Measurements from ENCODE around the gene NISCH.
"Not testable (repeated sequence)": the region's sequence is repeated elsewhere in the genome, so short reads cannot be mapped to it uniquely, and the experiment has no call there.

The NISCH gene

DNA sequence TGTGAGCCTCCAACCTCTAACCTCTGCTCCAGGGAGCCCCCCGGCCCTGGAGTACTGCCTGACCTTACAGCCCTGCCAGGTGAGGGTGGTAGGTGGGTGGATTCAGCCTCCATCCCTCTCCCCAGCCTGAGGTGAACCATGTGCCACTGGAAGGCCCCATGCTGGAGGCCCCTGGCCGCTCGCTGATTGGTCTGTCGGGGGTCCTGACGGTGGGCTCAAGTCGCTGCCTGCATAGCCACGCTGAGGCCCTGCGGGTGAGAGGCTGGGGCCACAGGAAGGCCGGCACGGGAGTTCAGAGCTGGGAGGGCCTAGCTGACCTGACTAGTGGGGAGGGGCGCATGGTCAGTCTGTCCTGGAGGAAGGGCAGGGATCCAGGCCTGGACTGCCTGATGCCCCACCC lies 59.2 kb downstream of the NISCH start:
- no peak for DNase-seq (ENCODE audit: low spot score)

DNA sequence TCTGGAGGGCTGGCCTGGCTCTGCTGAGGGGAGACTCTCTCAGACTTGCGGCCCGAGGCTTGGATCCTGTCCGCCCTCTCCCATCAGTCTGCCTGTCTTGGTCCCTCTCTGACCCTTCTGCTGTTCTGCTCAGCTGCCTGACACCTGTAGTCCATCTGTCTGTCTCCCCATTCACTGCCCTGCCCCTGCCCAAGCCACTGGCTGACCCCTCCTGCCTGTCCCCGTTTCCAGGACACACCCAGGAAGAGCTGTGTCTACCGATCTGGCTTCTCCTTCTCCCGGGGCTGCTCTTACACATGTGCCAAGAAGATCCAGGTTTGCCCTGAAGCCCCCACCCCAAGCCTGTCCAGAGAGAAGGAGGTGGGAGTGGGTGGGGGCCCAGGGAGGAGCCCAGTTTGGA lies 59.8 kb downstream of the NISCH start:
- DNase-seq (ENCODE audit: low spot score), result no peak

DNA sequence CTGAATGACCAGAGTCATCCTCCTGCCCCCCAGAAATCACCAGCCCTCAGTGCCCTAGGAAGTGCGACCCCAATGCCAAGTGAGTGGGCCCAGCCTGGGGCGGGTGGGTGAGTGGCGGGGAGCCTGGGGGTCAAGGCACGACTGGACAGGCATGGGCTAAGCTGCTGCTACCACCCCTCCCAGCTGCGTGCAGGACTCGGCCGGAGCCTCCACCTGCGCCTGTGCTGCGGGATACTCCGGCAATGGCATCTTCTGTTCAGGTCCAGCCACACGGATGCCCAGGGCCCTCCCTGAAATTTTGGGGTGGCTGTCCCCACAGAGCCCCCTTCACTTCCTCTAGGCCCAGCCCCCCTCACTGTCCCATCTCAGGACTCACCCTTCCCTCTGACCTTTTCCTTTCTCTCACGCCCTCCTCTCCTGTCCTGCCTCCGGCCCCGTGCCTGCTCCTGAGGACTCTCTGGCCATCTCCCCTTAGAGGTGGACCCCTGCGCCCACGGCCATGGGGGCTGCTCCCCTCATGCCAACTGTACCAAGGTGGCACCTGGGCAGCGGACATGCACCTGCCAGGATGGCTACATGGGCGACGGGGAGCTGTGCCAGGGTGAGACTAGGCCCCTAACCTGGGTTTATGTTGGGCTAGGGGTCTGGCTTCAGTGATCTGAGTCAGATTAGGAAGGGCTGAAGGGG lies 61.2 kb downstream of the NISCH start:
- DNase-seq (ENCODE audit: low spot score), result no peak

DNA sequence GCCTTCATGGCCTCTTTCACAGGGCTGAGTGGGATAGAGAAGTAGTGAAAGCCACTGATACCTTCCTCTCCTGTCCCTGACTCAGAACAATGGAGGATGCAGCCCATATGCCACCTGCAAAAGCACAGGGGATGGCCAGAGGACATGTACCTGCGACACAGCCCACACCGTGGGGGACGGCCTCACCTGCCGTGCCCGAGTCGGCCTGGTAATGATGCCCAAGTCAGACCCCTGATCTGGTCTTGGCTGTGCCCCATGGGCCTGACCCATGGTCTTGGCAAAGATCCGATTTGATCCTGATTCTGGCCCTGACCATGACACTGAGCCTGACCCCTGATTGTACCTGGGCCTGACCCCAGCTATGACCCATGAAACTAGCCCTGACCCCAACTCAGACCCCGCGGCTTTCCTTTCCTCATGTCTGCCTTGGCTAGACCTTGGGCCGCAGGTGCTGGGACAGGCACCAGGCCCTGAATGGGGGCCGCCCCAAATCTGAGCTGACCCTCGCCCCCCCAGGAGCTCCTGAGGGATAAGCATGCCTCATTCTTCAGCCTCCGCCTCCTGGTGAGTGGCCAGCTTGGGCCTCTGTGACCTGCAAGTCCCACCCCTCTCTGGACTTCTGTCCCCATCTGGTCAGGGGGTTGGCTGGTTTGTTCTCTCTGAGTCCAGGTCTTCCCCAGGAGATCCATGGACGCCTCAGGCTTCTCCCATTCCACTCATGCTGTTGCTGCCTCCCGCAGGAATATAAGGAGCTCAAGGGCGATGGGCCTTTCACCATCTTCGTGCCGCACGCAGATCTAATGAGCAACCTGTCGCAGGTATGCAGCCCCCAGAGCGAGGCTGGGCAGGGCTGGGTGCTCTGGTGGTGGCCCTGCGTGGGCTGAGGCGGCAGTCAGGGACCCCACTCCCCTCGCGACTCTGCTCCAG lies 62.7 kb downstream of the NISCH start:
- DNase-seq (ENCODE audit: low spot score), result no peak

DNA sequence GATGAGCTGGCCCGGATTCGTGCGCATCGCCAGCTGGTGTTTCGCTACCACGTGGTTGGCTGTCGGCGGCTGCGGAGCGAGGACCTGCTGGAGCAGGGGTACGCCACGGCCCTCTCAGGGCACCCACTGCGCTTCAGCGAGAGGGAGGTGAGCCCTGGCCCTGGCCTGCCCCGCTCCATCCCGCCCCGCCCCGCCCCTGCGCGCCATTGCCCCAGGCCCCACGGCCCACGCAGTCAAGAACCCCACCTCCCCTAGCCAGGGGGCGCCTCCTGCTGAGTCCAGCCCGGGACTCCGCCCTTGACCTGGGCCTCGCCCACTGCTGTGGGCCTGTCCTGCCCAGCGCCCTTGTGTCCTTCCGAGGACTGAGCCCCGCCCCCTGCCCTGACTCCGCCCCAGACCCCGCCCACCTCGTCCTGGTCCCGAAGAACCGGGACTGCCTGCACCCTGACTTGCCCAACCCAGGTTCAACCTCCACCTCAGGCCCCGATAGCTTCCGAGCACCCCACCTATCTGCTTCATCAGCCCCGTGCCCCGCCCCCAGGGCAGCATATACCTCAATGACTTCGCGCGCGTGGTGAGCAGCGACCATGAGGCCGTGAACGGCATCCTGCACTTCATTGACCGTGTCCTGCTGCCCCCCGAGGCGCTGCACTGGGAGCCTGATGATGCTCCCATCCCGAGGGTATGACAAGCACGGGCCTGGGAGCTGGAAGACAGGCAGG lies 63.5 kb downstream of the NISCH start:
- no peak for DNase-seq (ENCODE audit: low spot score)

DNA sequence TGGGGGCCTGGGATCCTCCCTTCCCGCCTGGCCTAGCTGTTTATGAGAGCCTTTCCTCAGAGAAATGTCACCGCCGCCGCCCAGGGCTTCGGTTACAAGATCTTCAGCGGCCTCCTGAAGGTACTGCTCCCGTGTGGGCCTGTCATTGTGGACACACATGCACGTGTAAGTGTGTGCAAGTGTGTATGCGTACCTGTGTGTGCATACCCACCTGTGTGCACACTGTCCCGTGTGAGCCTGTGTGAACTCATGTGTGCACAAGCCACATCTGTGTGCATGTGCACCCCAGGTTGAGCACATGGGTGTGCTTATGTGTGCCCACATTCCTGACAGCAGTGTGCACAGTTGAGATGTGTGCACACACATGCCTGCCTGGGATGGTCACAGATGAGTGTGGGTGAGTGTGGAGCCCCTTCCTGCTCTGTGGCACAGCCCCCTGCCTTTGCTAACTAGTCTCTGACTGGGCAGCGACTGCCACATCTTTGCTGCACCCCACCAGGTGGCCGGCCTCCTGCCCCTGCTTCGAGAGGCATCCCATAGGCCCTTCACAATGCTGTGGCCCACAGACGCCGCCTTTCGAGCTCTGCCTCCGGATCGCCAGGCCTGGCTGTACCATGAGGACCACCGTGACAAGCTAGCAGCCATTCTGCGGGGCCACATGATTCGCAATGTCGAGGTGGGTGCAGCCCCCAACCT lies 64.2 kb downstream of the NISCH start:
- no peak for DNase-seq (ENCODE audit: low spot score)

DNA sequence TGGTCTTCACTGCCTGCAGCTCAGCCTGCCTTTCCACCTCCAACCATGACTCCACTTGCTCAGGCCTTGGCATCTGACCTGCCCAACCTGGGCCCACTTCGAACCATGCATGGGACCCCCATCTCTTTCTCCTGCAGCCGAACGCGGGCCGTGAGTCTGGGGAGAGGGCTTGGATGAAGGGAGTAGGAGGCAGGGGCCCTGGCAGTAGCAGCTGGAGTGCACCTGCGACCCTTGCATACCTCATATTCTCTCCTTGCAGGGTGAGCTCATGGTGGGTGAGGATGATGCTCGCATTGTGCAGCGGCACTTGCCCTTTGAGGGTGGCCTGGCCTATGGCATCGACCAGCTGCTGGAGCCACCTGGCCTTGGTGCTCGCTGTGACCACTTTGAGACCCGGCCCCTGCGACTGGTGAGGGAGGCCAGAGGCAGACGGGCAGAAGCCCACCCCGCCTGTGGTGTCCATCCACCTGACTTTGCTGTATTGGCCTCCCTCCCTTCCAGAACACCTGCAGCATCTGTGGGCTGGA lies 64.8 kb downstream of the NISCH start:
- no peak for DNase-seq (ENCODE audit: low spot score)

DNA sequence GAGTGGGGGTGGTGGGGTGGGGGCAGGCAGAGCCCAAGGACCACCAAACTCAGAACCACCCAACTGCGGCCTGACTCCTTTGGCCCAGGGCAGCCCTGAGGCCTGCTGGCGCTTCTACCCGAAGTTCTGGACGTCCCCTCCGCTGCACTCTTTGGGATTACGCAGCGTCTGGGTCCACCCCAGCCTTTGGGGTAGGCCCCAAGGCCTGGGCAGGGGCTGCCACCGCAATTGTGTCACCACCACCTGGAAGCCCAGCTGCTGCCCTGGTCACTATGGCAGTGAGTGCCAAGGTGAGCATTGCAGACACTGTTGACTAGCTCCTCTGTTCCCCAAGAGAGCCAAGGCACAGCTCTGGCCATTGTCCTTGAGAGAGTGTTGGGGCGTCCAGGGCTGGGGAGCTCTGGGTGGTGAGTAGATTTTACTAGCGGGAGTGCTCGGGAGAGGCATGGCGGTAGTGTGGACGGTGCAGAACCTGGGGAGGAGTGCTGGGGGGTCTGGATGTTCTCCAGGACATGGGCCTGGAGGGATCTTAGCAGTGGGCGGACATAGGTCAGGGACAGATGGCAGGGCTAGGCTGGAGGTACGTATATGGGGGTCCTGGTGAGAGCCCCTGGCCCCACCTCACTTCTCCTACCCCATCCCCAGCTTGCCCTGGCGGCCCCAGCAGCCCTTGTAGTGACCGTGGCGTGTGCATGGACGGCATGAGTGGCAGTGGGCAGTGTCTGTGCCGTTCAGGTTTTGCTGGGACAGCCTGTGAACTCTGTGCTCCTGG lies 65.5 kb downstream of the NISCH start:
- no peak for DNase-seq (ENCODE audit: low spot score)

DNA sequence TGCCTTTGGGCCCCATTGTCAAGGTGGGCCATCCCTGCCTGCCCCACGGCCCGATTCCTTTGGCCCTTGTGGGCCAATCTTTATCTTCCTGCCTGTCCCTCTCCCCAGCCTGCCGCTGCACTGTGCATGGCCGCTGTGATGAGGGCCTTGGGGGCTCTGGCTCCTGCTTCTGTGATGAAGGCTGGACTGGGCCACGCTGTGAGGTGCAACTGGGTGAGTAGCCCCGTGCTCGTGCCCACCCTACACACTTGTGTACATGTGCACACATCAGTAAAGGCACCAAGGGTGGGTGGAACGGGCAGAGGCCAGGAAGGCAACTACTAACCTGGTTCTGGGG lies 66.1 kb downstream of the NISCH start:
- no peak for DNase-seq (ENCODE audit: low spot score)

DNA sequence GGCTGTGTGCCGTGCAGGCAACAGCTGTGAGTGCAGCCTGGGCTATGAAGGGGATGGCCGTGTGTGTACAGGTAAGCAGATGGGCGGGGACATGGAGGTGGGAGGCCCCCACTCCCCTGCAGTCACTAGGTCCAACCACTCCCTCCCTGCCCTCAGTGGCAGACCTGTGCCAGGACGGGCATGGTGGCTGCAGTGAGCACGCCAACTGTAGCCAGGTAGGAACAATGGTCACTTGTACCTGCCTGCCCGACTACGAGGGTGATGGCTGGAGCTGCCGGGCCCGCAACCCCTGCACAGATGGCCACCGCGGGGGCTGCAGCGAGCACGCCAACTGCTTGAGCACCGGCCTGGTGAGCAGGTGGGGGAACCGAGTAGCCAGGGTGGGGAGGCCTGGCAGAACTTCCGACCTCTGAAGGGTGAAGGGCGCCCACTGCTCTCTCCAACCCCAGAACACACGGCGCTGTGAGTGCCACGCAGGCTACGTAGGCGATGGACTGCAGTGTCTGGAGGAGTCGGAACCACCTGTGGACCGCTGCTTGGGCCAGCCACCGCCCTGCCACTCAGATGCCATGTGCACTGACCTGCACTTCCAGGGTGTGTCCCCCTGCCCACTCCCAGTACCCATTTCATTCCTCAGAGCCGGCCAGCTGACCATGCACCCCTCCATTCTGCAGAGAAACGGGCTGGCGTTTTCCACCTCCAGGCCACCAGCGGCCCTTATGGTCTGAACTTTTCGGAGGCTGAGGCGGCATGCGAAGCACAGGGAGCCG lies 66.7 kb downstream of the NISCH start:
- DNase-seq (ENCODE audit: low spot score), result no peak

DNA sequence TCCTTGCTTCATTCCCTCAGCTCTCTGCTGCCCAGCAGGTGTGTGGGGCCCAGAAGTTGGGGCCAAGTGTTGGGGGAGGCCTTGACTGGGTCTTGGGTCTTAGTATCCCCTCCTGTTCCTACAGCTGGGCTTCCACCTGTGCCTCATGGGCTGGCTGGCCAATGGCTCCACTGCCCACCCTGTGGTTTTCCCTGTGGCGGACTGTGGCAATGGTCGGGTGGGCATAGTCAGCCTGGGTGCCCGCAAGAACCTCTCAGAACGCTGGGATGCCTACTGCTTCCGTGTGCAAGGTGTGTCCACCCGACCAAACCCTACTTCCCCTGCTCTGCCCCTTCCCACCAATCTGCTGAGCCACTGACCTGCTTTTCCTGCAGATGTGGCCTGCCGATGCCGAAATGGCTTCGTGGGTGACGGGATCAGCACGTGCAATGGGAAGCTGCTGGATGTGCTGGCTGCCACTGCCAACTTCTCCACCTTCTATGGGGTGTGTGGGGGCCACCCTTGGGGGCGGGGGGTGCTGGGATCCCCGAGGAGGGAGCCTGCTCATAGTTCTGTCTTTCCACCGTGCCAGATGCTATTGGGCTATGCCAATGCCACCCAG lies 67.3 kb downstream of the NISCH start:
- DNase-seq (ENCODE audit: low spot score), result no peak

DNA sequence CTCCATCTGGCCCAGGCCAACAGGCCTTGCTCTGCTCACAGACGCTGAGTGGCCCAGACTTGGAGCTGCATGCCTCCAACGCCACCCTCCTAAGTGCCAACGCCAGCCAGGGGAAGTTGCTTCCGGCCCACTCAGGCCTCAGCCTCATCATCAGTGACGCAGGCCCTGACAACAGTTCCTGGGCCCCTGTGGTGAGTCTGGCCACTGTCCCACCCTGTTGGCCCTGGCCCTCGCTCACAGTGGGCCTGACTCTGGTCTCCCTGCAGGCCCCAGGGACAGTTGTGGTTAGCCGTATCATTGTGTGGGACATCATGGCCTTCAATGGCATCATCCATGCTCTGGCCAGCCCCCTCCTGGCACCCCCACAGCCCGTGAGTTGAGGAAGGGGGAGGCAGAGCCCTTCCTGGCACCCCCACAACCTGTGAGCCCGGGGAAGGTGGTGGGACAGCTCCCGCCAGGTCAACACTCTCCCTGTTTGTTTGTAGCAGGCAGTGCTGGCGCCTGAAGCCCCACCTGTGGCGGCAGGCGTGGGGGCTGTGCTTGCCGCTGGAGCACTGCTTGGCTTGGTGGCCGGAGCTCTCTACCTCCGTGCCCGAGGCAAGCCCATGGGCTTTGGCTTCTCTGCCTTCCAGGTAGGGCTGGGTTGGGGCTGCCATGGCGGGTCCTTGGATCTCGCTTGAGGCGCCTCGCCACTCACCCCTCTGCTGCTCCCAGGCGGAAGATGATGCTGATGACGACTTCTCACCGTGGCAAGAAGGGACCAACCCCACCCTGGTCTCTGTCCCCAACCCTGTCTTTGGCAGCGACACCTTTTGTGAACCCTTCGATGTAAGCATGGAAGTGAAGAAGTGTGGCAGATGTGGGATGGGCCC lies 68.2 kb downstream of the NISCH start:
- DNase-seq (ENCODE audit: low spot score), result no peak

DNA sequence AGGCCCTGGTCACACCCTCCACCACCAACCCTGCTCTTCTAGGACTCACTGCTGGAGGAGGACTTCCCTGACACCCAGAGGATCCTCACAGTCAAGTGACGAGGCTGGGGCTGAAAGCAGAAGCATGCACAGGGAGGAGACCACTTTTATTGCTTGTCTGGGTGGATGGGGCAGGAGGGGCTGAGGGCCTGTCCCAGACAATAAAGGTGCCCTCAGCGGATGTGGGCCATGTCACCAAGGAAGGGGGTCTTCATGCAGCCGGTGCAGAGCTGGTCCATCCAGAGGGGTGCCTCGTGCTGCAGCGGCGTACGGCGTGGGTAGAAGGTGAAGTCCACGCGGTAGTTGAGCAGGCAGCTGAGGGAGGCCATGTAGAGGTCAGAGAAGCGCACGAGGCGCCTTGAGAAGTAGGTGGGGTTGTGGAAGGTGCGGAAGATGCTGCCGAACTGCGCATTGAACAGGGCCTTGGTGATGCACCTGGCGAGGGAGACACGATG lies 68.9 kb downstream of the NISCH start:
- DNase-seq (ENCODE audit: low spot score), result no peak

DNA sequence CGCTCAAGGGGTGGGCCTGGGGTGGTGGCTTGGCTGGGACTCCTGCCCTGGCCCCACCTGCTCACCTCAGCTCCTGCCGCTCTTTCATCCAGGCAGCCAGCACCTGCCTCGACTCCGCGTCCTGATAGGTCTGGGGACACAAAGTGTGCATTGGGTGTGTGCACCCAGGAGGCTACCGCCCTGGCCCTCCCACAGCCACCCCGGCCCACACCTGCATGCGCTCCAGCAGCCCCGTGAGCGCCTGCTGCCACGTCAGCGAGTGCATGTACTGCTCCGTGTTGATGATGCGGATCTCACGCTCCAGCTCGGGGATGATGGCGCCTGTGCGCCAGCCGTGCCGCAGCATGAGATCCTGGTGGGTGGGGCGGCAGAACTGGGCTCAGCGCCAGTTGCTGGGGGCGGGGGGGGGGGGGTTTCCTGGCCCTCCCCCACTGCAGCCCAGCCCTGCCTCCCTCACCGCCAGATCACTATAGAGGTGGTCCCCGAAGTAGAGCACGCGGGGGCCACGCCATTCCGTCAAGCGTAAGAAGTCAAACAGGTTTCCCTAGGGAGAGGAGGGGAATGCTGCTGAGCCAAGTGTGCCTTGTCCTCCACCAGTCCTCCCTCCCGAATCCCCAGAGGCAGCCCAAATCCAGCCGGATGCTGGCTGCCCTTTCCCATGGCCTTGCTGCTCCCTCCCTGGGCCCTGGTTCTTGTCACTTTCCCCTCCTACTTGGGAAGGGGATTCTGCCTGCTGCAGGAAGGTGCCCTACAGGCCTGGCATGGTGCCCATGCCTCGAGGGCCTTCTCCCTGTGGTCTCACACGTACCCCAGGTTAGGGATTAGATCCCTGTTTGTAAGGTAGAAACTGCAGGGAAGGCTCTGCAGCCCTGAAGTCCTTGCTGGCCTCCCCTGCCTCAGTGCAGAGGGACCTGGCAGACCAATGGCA lies 69.6 kb downstream of the NISCH start:
- no peak for DNase-seq (ENCODE audit: low spot score)

DNA sequence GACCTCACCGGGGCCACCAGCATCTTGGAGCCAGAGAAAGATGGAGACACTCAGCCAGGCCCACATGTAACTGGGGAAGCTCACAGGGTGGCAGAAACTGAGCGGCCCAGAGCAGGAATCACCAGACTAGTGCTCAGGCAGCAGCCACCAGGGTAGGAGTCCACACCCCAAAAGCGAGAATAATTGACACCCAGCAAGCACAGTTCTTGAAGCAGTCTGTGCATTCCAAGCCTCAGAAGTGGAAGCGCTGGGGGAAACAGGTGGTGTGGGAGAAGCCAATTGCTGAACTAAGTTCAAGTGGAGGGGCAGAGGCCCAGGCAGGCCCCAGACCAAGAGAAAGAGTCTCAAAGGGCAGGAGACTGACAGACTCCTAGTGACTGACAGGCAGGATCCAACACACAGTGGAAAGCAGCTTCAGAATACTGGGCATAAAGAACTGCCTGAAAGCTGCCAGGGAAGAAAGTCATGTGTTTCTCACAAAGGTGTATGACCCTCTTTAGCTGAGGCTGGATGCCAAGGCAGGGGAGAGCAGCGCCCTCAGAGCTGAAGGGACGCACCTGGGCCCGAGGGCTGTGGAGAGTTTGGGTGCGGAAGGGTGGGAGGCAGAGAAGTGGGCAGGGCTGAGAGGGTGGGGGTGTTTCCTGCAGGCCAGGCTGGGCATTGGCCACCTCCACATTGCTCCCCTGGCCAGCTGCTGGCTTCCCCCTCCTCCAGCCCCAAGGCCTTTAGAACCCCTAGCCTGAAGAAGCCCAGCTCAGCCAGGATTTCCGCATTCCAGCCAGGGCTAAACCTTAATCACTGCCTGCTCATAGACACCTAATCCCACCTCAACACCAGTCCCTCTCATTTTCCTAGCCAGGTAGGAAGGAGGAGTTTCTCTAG lies 70.5 kb downstream of the NISCH start:
- DNase-seq (ENCODE audit: low spot score), result no peak

DNA sequence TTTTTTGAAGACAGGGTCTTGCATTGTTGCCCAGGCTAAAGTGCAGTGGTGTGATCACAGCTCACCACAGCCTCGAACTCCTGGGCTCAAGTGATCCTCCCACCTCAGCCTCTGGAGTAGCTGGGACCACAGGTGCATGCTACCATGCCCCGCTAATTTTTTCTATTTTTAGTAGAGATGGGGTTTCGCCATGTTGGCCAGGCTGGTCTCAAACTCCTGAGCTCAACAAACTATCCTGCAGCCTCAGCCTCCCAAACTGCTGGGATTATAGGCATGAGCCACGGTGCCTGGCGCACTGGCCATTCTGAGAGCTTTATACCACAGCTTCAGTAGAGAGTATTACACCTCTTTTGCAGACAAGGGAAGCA lies 71.3 kb downstream of the NISCH start:
- not testable (repeated sequence) for DNase-seq (ENCODE audit: low spot score)

Data from hematopoietic multipotent progenitor cell treated with erythropoietin and hydrocortisone succinate and interleukin-3 and kit ligand, for 17 days (in vitro differentiated cells).